Measurements from ENCODE around the gene TMCC2. TPM values are rescaled to one million over a fixed set of nuclear protein-coding genes. Genes with fewer than 3 reads are reported as not detected.

TMCC2 gene
- total and polyA plus RNA-seq, 2 experiments from 2014 or later, result 2.6 to 9.9 TPM

GRCh38 chr1:205259324-205259832 is 31.6 kb downstream of the TMCC2 start (continued):
- TF ChIP-seq ZNF331 (CRISPR knock-in tag; IDR thresholded peaks at IDR 0.05; ENCODE audit: low read depth) (no peak), POLR2AphosphoS5 (IDR thresholded peaks at IDR 0.05; ENCODE audit: low read depth) (no peak), ETS1 (IDR thresholded peaks at IDR 0.05) (no peak)

DNA sequence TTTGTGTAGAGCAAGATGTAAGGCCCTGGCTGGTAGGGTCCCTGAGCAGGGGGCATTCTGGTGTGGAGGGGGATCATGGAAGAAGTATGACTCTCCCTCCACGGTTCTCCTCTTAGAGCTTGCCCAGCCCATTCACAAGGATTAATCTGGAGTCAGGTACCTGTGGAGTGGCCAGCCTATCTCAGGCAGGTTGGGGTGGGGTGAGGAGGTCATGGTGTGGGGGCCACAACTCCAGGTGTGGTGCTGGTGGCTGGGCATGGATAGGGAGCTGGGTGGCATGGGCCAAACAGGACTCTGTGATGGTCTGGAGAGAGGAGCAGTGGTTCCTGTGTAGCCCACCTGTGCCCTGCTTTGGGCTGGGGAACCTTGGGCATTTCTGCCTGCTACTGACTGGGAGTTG is 32.3 kb downstream of the TMCC2 start:
- H4K20me1 ChIP-seq (replicated peaks; ENCODE audit: insufficient read depth), result no peaks in the 10 kb centered on the region
- Mint-ChIP-seq H3K4me1 (peaks cover 36% of the 10 kb centered on the region), H3K4me3 (no peak overlapping the region), H3K36me3 (ENCODE audit: low read depth) (no peaks in the 10 kb centered on the region), H3K27ac (no peak overlapping the region; the same call in none of the 2 replicates), H3K9me3 (no peaks in the 10 kb centered on the region), H3K27me3 (ENCODE audit: insufficient read depth, low read depth, poor library complexity) (peaks cover 8% of the 10 kb centered on the region)
- no peaks in the 10 kb centered on the region for H3K36me3 ChIP-seq (ENCODE audit: insufficient read depth)
- no peak overlapping the region for H2AFZ ChIP-seq
- no peak overlapping the region for H3K27ac ChIP-seq (ENCODE audit: low read depth)
- ATAC-seq (no peak), DNase-seq (ENCODE audit: low spot score) (no peak)
- TF ChIP-seq, protein P1, sequence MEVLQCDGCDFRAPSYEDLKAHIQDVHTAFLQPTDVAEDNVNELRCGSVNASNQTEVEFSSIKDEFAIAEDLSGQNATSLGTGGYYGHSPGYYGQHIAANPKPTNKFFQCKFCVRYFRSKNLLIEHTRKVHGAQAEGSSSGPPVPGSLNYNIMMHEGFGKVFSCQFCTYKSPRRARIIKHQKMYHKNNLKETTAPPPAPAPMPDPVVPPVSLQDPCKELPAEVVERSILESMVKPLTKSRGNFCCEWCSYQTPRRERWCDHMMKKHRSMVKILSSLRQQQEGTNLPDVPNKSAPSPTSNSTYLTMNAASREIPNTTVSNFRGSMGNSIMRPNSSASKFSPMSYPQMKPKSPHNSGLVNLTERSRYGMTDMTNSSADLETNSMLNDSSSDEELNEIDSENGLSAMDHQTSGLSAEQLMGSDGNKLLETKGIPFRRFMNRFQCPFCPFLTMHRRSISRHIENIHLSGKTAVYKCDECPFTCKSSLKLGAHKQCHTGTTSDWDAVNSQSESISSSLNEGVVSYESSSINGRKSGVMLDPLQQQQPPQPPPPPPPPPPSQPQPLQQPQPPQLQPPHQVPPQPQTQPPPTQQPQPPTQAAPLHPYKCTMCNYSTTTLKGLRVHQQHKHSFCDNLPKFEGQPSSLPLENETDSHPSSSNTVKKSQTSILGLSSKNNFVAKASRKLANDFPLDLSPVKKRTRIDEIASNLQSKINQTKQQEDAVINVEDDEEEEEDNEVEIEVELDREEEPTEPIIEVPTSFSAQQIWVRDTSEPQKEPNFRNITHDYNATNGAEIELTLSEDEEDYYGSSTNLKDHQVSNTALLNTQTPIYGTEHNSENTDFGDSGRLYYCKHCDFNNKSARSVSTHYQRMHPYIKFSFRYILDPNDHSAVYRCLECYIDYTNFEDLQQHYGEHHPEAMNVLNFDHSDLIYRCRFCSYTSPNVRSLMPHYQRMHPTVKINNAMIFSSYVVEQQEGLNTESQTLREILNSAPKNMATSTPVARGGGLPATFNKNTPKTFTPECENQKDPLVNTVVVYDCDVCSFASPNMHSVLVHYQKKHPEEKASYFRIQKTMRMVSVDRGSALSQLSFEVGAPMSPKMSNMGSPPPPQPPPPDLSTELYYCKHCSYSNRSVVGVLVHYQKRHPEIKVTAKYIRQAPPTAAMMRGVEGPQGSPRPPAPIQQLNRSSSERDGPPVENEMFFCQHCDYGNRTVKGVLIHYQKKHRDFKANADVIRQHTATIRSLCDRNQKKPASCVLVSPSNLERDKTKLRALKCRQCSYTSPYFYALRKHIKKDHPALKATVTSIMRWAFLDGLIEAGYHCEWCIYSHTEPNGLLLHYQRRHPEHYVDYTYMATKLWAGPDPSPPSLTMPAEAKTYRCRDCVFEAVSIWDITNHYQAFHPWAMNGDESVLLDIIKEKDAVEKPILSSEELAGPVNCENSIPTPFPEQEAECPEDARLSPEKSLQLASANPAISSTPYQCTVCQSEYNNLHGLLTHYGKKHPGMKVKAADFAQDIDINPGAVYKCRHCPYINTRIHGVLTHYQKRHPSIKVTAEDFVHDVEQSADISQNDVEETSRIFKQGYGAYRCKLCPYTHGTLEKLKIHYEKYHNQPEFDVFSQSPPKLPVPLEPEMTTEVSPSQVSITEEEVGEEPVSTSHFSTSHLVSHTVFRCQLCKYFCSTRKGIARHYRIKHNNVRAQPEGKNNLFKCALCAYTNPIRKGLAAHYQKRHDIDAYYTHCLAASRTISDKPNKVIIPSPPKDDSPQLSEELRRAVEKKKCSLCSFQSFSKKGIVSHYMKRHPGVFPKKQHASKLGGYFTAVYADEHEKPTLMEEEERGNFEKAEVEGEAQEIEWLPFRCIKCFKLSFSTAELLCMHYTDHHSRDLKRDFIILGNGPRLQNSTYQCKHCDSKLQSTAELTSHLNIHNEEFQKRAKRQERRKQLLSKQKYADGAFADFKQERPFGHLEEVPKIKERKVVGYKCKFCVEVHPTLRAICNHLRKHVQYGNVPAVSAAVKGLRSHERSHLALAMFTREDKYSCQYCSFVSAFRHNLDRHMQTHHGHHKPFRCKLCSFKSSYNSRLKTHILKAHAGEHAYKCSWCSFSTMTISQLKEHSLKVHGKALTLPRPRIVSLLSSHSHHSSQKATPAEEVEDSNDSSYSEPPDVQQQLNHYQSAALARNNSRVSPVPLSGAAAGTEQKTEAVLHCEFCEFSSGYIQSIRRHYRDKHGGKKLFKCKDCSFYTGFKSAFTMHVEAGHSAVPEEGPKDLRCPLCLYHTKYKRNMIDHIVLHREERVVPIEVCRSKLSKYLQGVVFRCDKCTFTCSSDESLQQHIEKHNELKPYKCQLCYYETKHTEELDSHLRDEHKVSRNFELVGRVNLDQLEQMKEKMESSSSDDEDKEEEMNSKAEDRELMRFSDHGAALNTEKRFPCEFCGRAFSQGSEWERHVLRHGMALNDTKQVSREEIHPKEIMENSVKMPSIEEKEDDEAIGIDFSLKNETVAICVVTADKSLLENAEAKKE (CRISPR knock-in tag; IDR thresholded peaks at IDR 0.05), result no peak
- TF ChIP-seq ETS1 (IDR thresholded peaks at IDR 0.05) (no peak), STAT1 (IDR thresholded peaks at IDR 0.05; ENCODE audit: unreplicated experiment) (no peak), EZH2 (IDR thresholded peaks at IDR 0.05; ENCODE audit: low read depth, unreplicated experiment) (no peak), ZNF331 (CRISPR knock-in tag; IDR thresholded peaks at IDR 0.05; ENCODE audit: low read depth) (no peak), JUNB (IDR thresholded peaks at IDR 0.05; ENCODE audit: unreplicated experiment) (no peak), ZNF114 (CRISPR knock-in tag; IDR thresholded peaks at IDR 0.05) (no peak), CREB1 (CRISPR knock-in tag; IDR thresholded peaks at IDR 0.05; ENCODE audit: low read depth) (no peak), POLR2AphosphoS5 (IDR thresholded peaks at IDR 0.05; ENCODE audit: low read depth) (no peak), EZH2phosphoT487 (IDR thresholded peaks at IDR 0.05; ENCODE audit: unreplicated experiment) (no peak)
- H3K4me3 ChIP-seq, result no peak overlapping the region
- no peak overlapping the region for H3K4me2 ChIP-seq
- no peaks in the 10 kb centered on the region for H3K27me3 ChIP-seq (ENCODE audit: insufficient read depth)
- H3F3A ChIP-seq (replicated peaks; ENCODE audit: low read depth), result no peaks in the 10 kb centered on the region
- peaks cover 16% of the 10 kb centered on the region for H3K4me1 ChIP-seq (ENCODE audit: insufficient read depth)
- no peaks in the 10 kb centered on the region for H3K9me2 ChIP-seq (ENCODE audit: insufficient read depth)
- no peaks in the 10 kb centered on the region for H3K79me2 ChIP-seq (replicated peaks; ENCODE audit: insufficient read depth)

Measured in GM23338 (cell line).